Sigmoid colon (tissue), 7 donors: ENCODE measurements around the gene KLRC3. TPM values are rescaled to one million over a fixed set of nuclear protein-coding genes. Genes with fewer than 3 reads are reported as not detected.
"Not testable (repeated sequence)": the region's sequence is repeated elsewhere in the genome, so short reads cannot be mapped to it uniquely, and the experiment has no call there.

Source experiments
- DNase-seq: peaks from one replicate; pipeline ENCODE4 v3.0.0-alpha.2; 2019
- H3K27ac ChIP-seq, 4 donors: fragments of 200-600 bp; sonication (generic); one replicate each; pipeline ENCODE4 v1.5.1; 2016 to 2019; ENCODE audit warnings: mild to moderate bottlenecking in 1 of 4
- H3K27me3 ChIP-seq, 3 donors: fragments of 200-600 bp; sonication (generic); one replicate each; pipeline ENCODE4 v1.5.1; 2019; ENCODE audit warnings: mild to moderate bottlenecking in 1 of 3
- H3K36me3 ChIP-seq, 4 donors: fragments of 200-600 bp; sonication (generic); one replicate each; pipeline ENCODE4 v1.5.1; 2016 to 2019
- H3K4me1 ChIP-seq, 4 donors: fragments of 200-600 bp; sonication (generic); one replicate each; pipeline ENCODE4 v1.5.1; 2017 to 2019
- H3K4me3 ChIP-seq, 4 donors: fragments of 200-600 bp; sonication (generic); one replicate each; pipeline ENCODE4 v1.5.1; 2017 to 2019; ENCODE audit warnings: mild to moderate bottlenecking in 2 of 4, moderate library complexity in 1 of 4
- H3K9me3 ChIP-seq, 4 donors: fragments of 200-600 bp in 3 of 4; sonication (generic) in 3 of 4; one replicate each; pipeline versions ENCODE4 v1.5.1 to v1.6.1; 2013 to 2019
- EP300 ChIP-seq, 4 donors: sonication (generic); formaldehyde crosslinking; IDR thresholded peaks; one replicate each; pipeline ENCODE4 v1.6.1; 2017; ENCODE audit warnings: antibody characterized with exemption in 4 of 4
- POLR2A ChIP-seq, 2 donors: fragments of 450-650 bp; IDR thresholded peaks; one replicate each; pipeline ENCODE4 v1.6.1; 2016; ENCODE audit warnings: antibody characterized with exemption in 2 of 2, mild to moderate bottlenecking in 2 of 2, moderate library complexity in 2 of 2
- POLR2AphosphoS5 ChIP-seq, 4 donors: sonication (generic); formaldehyde crosslinking; IDR thresholded peaks; one replicate each; pipeline ENCODE4 v1.6.1; 2017; ENCODE audit warnings: antibody characterized with exemption in 4 of 4
- WGBS, 2 donors: extraction: QIAGEN DNeasy Blood & Tissue Kit; methylation state at CpG; one replicate each; pipeline ENCODE4 v1.1.7; 2013; 5-methylcytosine and 5-hydroxymethylcytosine counted together
- intact Hi-C: fragments of 100-400 bp; cut with DNase I; formaldehyde crosslinking; loops from one replicate; pipeline ENCODE4 v1.15.1; 2023
- polyA plus RNA-seq, 3 donors: library from polyadenylated mRNA; stranded (reverse); fragments of 200-250 nt; gene quantifications; one replicate each; pipeline ENCODE4 v1.2.3, GENCODE V29; 2013
- total RNA-seq, 4 donors: library from RNA; depleted of rRNA; stranded (reverse); fragments of >200 nt; gene quantifications; one replicate each; pipeline ENCODE4 v1.1.0, GENCODE V29; 2016
- TF ChIP-seq, protein P1 (sequence below), 4 experiments: fragments of 450-650 bp in 3 of 4; fragments of 200-600 bp in 1 of 4; IDR thresholded peaks; one replicate each; pipeline ENCODE4 v1.5.1; 2016 to 2019; ENCODE audit warnings: antibody characterized with exemption in 4 of 4, mild to moderate bottlenecking in 3 of 4, moderate library complexity in 2 of 4
- donor health status: healthy with polysubstance abuse.
- donor health status: Bipolar disorder and iron deficiency.
- donor health status: healthy.

KLRC3 gene
- total and polyA plus RNA-seq, 7 donors, result 1.8 TPM; not detected in 6

GRCh38 chr12:10455766-10456165 is 35.4 kb upstream of the KLRC3 start:
- Histone ChIP-seq H3K4me3 (no peak overlapping the region), H3K27me3 (no peaks in the 10 kb centered on the region), H3K9me3 (peaks cover 0 to 14% (median 2%) of the 10 kb centered on the region in 4 donors), H3K36me3 (peaks cover 0 to 3% (median 0%) of the 10 kb centered on the region in 4 donors), H3K4me1 (no peaks in the 10 kb centered on the region), H3K27ac (no peak overlapping the region)
- no peak for TF ChIP-seq EP300 (IDR thresholded peaks at IDR 0.05)
- TF ChIP-seq, protein P1, sequence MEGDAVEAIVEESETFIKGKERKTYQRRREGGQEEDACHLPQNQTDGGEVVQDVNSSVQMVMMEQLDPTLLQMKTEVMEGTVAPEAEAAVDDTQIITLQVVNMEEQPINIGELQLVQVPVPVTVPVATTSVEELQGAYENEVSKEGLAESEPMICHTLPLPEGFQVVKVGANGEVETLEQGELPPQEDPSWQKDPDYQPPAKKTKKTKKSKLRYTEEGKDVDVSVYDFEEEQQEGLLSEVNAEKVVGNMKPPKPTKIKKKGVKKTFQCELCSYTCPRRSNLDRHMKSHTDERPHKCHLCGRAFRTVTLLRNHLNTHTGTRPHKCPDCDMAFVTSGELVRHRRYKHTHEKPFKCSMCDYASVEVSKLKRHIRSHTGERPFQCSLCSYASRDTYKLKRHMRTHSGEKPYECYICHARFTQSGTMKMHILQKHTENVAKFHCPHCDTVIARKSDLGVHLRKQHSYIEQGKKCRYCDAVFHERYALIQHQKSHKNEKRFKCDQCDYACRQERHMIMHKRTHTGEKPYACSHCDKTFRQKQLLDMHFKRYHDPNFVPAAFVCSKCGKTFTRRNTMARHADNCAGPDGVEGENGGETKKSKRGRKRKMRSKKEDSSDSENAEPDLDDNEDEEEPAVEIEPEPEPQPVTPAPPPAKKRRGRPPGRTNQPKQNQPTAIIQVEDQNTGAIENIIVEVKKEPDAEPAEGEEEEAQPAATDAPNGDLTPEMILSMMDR (IDR thresholded peaks at IDR 0.05), result no peak
- TF ChIP-seq POLR2AphosphoS5 (IDR thresholded peaks at IDR 0.05), result no peak
- no peak for TF ChIP-seq POLR2A (IDR thresholded peaks at IDR 0.05)
- intact Hi-C loops, result no loop called here
- WGBS, 2 donors, result 96 to 97% methylated on average over 1 of the region's 1 CpG
- DNase-seq, result no peak

GRCh38 chr12:10454531-10454930 is 34.1 kb upstream of the KLRC3 start:
- no peak for DNase-seq
- Histone ChIP-seq H3K9me3 (peaks cover 0 to 14% (median 2%) of the 10 kb centered on the region in 4 donors), H3K27ac (no peak overlapping the region), H3K4me3 (no peak overlapping the region), H3K4me1 (no peaks in the 10 kb centered on the region), H3K36me3 (peaks cover 0 to 3% (median 0%) of the 10 kb centered on the region in 4 donors), H3K27me3 (no peaks in the 10 kb centered on the region)
- WGBS, 2 donors, result 61 to 72% methylated on average over 1 of the region's 1 CpG
- intact Hi-C loops, result no loop called here
- TF ChIP-seq POLR2A (IDR thresholded peaks at IDR 0.05) (no peak), EP300 (IDR thresholded peaks at IDR 0.05) (no peak), POLR2AphosphoS5 (IDR thresholded peaks at IDR 0.05) (no peak)
- TF ChIP-seq, protein P1 (IDR thresholded peaks at IDR 0.05), result no peak

GRCh38 chr12:10453156-10453555 is 32.8 kb upstream of the KLRC3 start, which contains the start of gene KLRC1:
TSS of gene KLRC1 (minus strand) at chr12:10453377. CDS start at chr12:10451156, 2,221 bp downstream.
- Histone ChIP-seq H3K36me3 (peaks cover 0 to 3% (median 0%) of the 10 kb centered on the region in 4 donors), H3K27ac (no peak within 1 kb of the TSS), H3K9me3 (peaks cover 0 to 14% (median 2%) of the 10 kb centered on the region in 4 donors), H3K27me3 (no peaks in the 10 kb centered on the region), H3K4me1 (no peaks in the 10 kb centered on the region), H3K4me3 (no peak within 1 kb of the TSS)
- intact Hi-C loops, result no loop called here
- 9 to 36% methylated on average over 2 of the region's 2 CpGs for WGBS, 2 donors
- TF ChIP-seq POLR2AphosphoS5 (IDR thresholded peaks at IDR 0.05), result no peak
- TF ChIP-seq POLR2A (IDR thresholded peaks at IDR 0.05), result no peak
- no peak for TF ChIP-seq EP300 (IDR thresholded peaks at IDR 0.05)
- TF ChIP-seq, protein P1 (IDR thresholded peaks at IDR 0.05), result no peak
- no peak for DNase-seq

DNA sequence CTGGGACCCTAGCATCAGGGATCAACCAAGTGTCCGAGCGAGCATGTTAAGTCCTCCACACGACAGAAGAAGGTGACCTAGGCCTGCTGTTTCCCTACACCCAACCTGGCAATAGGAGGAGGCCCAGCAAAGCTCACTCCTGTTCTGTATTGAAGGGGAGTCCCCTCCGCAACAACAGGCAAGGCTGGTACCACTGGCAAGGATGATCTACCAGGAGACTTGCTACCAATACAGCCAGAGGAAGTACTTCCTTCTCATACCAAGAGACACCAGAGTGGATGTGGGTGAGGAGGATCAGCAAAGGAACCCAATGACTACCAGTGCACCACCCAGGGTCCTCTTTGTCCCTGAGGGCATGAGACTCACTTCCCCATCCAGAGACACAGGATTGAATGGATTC is 27.8 kb upstream of the KLRC3 start:
- H3K4me3 ChIP-seq, result no peak overlapping the region
- intact Hi-C loops, result no loop called here
- no peaks in the 10 kb centered on the region for H3K27me3 ChIP-seq
- peaks cover 0 to 3% (median 0%) of the 10 kb centered on the region in 4 donors for H3K36me3 ChIP-seq
- no peak for DNase-seq
- TF ChIP-seq POLR2A (IDR thresholded peaks at IDR 0.05) (no peak), EP300 (IDR thresholded peaks at IDR 0.05) (no peak), POLR2AphosphoS5 (IDR thresholded peaks at IDR 0.05) (no peak)
- TF ChIP-seq, protein P1 (IDR thresholded peaks at IDR 0.05), result no peak
- WGBS, 2 donors, result 94 to 96% methylated on average over 4 of the region's 4 CpGs
- no peaks in the 10 kb centered on the region for H3K4me1 ChIP-seq
- no peaks in the 10 kb centered on the region for H3K9me3 ChIP-seq
- no peak overlapping the region for H3K27ac ChIP-seq

DNA sequence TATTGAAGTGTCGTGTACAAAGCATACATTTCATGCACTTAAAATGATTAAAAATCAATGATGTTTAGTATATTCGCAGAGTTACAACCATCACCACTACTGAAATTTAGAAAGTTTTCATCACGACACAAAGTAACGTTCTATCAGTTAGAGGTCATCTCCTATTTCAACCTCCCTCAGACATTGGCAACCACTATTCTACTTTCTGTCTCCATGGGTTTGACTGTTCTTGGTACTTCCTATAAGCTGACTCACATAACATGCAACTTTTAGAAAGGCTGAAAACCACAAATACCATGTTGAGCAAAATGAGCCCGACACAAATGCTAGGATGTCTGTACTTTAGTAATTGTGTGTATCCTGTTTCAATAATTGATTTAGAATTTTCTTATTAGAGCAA is 25.7 kb upstream of the KLRC3 start:
- H3K27ac ChIP-seq, H3K27me3 ChIP-seq, H3K4me1 ChIP-seq, H3K36me3 ChIP-seq, H3K9me3 ChIP-seq, DNase-seq, intact Hi-C loops, H3K4me3 ChIP-seq: not testable (repeated sequence)
- WGBS, 2 donors, result 73 to 85% methylated on average over 5 of the region's 5 CpGs

GRCh38 chr12:10441144-10441543 is 20.7 kb upstream of the KLRC3 start:
- H3K9me3 ChIP-seq, intact Hi-C loops, H3K27ac ChIP-seq, H3K4me1 ChIP-seq, H3K27me3 ChIP-seq, DNase-seq, H3K4me3 ChIP-seq, H3K36me3 ChIP-seq: not testable (repeated sequence)
- WGBS, 2 donors, result 94 to 95% methylated on average over 8 of the region's 8 CpGs

- H3K27ac ChIP-seq, H3K4me3 ChIP-seq, H3K27me3 ChIP-seq, H3K9me3 ChIP-seq, DNase-seq, H3K36me3 ChIP-seq, intact Hi-C loops, H3K4me1 ChIP-seq: not testable (repeated sequence)
- WGBS, 2 donors, result 39 to 53% methylated on average over 2 of the region's 2 CpGs
Observed at GRCh38 chr12:10439608-10440274, 19.3 kb upstream of the KLRC3 start.

- intact Hi-C loops, H3K27ac ChIP-seq, DNase-seq, H3K4me1 ChIP-seq, H3K27me3 ChIP-seq, H3K36me3 ChIP-seq, H3K9me3 ChIP-seq, H3K4me3 ChIP-seq: not testable (repeated sequence)
- WGBS, 2 donors, result 14 to 60% methylated on average over 1 to 2 of the region's 2 CpGs
Observed at GRCh38 chr12:10437601-10438000, 17.2 kb upstream of the KLRC3 start.
